ENCODE measurements around the gene HTR3E.
"Not testable (repeated sequence)": the region's sequence is repeated elsewhere in the genome, so short reads cannot be mapped to it uniquely, and the experiment has no call there.

The HTR3E gene

GRCh38 chr3:184116017-184116416 is 19.2 kb downstream of the HTR3E start:
- Histone ChIP-seq H2AFZ (ENCODE audit: low read length) (no peak overlapping the region), H3K9ac (ENCODE audit: low read depth, low read length, poor library complexity, severe bottlenecking) (no peak overlapping the region), H3F3A (ENCODE audit: low read depth) (no peaks in the 10 kb centered on the region), H3K9me3 (ENCODE audit: insufficient read depth, low read depth, low read length) (no peaks in the 10 kb centered on the region), H3K27me3 (ENCODE audit: insufficient read depth, low read length, poor library complexity, severe bottlenecking) (no peaks in the 10 kb centered on the region), H3K4me1 (ENCODE audit: insufficient read depth, low read length, poor library complexity, severe bottlenecking) (no peaks in the 10 kb centered on the region), H4K20me1 (ENCODE audit: insufficient read depth, low read length, poor library complexity, severe bottlenecking) (no peaks in the 10 kb centered on the region), H3K4me3 (ENCODE audit: low read length, poor library complexity, severe bottlenecking) (no peak overlapping the region), H3K36me3 (ENCODE audit: insufficient read depth, low read length) (no peaks in the 10 kb centered on the region), H3K9me2 (replicated peaks; ENCODE audit: low read depth, low read length) (no peaks in the 10 kb centered on the region), H3K4me2 (ENCODE audit: low read depth, low read length, poor library complexity, severe bottlenecking) (no peak overlapping the region), H3K79me2 (ENCODE audit: insufficient read depth, low read length) (no peaks in the 10 kb centered on the region)
- no peak for TF ChIP-seq EZH2phosphoT487 (IDR thresholded peaks at IDR 0.05; ENCODE audit: borderline replicate concordance)
- TF ChIP-seq, protein P1, sequence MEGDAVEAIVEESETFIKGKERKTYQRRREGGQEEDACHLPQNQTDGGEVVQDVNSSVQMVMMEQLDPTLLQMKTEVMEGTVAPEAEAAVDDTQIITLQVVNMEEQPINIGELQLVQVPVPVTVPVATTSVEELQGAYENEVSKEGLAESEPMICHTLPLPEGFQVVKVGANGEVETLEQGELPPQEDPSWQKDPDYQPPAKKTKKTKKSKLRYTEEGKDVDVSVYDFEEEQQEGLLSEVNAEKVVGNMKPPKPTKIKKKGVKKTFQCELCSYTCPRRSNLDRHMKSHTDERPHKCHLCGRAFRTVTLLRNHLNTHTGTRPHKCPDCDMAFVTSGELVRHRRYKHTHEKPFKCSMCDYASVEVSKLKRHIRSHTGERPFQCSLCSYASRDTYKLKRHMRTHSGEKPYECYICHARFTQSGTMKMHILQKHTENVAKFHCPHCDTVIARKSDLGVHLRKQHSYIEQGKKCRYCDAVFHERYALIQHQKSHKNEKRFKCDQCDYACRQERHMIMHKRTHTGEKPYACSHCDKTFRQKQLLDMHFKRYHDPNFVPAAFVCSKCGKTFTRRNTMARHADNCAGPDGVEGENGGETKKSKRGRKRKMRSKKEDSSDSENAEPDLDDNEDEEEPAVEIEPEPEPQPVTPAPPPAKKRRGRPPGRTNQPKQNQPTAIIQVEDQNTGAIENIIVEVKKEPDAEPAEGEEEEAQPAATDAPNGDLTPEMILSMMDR (conservative IDR thresholded peaks at IDR 0.05; ENCODE audit: low read length): no peak

DNA sequence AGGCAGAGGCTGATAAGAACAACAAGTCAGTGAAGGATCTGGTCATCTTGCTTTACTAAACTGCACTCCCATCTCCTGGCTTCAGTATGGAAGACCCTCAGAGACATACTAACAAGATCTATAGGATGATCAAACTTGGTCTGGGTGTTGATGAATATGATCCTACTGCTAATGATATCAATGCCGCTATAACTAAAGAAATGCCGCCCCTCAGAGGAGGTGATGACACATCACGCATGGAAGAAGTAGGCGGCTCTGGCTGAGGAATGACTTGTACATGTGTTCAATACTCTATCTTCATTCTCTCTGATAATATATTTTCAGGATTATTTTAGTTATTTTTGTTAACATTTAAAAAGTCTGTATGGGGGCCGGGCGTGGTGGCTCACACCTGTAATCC is 20.8 kb downstream of the HTR3E start:
- Histone ChIP-seq H3K9me3 (ENCODE audit: insufficient read depth, low read depth, low read length) (no peaks in the 10 kb centered on the region), H3K36me3 (ENCODE audit: insufficient read depth, low read length) (no peaks in the 10 kb centered on the region), H3K27me3 (ENCODE audit: insufficient read depth, low read length, poor library complexity, severe bottlenecking) (no peaks in the 10 kb centered on the region), H3K79me2 (ENCODE audit: insufficient read depth, low read length) (no peaks in the 10 kb centered on the region), H3K4me3 (ENCODE audit: low read length, poor library complexity, severe bottlenecking) (no peak overlapping the region), H3K9ac (ENCODE audit: low read depth, low read length, poor library complexity, severe bottlenecking) (no peak overlapping the region), H3K4me1 (ENCODE audit: insufficient read depth, low read length, poor library complexity, severe bottlenecking) (no peaks in the 10 kb centered on the region), H3F3A (ENCODE audit: low read depth) (no peaks in the 10 kb centered on the region), H3K9me2 (replicated peaks; ENCODE audit: low read depth, low read length) (no peaks in the 10 kb centered on the region), H2AFZ (ENCODE audit: low read length) (no peak overlapping the region), H4K20me1 (ENCODE audit: insufficient read depth, low read length, poor library complexity, severe bottlenecking) (no peaks in the 10 kb centered on the region), H3K4me2 (ENCODE audit: low read depth, low read length, poor library complexity, severe bottlenecking) (no peak overlapping the region)
- TF ChIP-seq, protein P1 (conservative IDR thresholded peaks at IDR 0.05; ENCODE audit: low read length): no peak
- TF ChIP-seq EZH2phosphoT487 (IDR thresholded peaks at IDR 0.05; ENCODE audit: borderline replicate concordance): no peak

DNA sequence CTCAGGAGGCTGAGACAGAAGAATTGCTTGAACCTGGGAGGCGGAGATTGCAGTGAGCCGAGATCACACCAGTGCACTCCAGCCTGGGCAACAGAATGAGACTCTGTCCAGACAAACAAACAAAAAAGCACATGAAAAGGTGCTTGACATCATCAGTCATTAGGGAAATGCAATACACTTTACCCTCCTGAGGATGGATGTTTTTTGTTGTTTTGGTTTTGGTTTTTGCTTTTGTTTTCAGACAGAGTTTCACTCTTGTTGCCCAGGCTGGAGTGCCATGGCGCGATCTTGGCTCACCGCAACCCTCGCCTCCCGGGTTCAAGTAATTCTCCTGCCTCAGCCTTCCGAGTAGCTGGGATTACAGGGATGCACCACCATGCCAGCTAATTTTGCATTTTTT is 24.2 kb downstream of the HTR3E start:
- H3K27me3 ChIP-seq (ENCODE audit: insufficient read depth, low read length, poor library complexity, severe bottlenecking); H3K4me1 ChIP-seq (ENCODE audit: insufficient read depth, low read length, poor library complexity, severe bottlenecking); H3K36me3 ChIP-seq (ENCODE audit: insufficient read depth, low read length); H3K9ac ChIP-seq (ENCODE audit: low read depth, low read length, poor library complexity, severe bottlenecking); H3K4me3 ChIP-seq (ENCODE audit: low read length, poor library complexity, severe bottlenecking); H3K79me2 ChIP-seq (ENCODE audit: insufficient read depth, low read length); H3K4me2 ChIP-seq (ENCODE audit: low read depth, low read length, poor library complexity, severe bottlenecking); H2AFZ ChIP-seq (ENCODE audit: low read length); H4K20me1 ChIP-seq (ENCODE audit: insufficient read depth, low read length, poor library complexity, severe bottlenecking); H3F3A ChIP-seq (ENCODE audit: low read depth); H3K9me2 ChIP-seq (replicated peaks; ENCODE audit: low read depth, low read length); H3K9me3 ChIP-seq (ENCODE audit: insufficient read depth, low read depth, low read length): not testable (repeated sequence)

DNA sequence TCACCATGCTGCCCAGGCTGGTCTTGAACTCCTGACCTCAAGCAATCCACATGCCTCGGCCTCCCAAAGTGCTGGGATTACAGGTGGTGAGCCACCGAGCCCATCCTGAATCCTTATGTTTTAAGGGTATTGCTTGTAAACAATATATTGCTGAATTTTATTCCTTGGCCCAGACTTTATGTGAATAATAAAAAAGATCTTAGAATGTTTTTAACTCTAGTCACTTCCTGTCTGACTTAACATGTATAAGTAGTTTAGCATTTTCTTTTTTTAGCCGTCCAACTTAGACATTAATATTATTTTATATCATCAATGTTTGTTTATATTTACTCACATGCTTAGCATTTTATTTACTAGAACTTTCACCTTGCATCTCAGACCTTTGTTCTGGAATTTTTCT is 29.1 kb downstream of the HTR3E start:
- Histone ChIP-seq H4K20me1 (ENCODE audit: insufficient read depth, low read length, poor library complexity, severe bottlenecking) (no peaks in the 10 kb centered on the region), H3K4me2 (ENCODE audit: low read depth, low read length, poor library complexity, severe bottlenecking) (no peak overlapping the region), H3K9me3 (ENCODE audit: insufficient read depth, low read depth, low read length) (no peaks in the 10 kb centered on the region), H3K79me2 (ENCODE audit: insufficient read depth, low read length) (no peaks in the 10 kb centered on the region), H3K36me3 (ENCODE audit: insufficient read depth, low read length) (no peaks in the 10 kb centered on the region), H3K4me3 (ENCODE audit: low read length, poor library complexity, severe bottlenecking) (no peak overlapping the region), H3K4me1 (ENCODE audit: insufficient read depth, low read length, poor library complexity, severe bottlenecking) (no peaks in the 10 kb centered on the region), H3K9me2 (replicated peaks; ENCODE audit: low read depth, low read length) (no peaks in the 10 kb centered on the region), H2AFZ (ENCODE audit: low read length) (no peak overlapping the region), H3K27me3 (ENCODE audit: insufficient read depth, low read length, poor library complexity, severe bottlenecking) (no peaks in the 10 kb centered on the region), H3K9ac (ENCODE audit: low read depth, low read length, poor library complexity, severe bottlenecking) (no peak overlapping the region), H3F3A (ENCODE audit: low read depth) (no peaks in the 10 kb centered on the region)
- TF ChIP-seq, protein P1 (conservative IDR thresholded peaks at IDR 0.05; ENCODE audit: low read length): no peak
- TF ChIP-seq EZH2phosphoT487 (IDR thresholded peaks at IDR 0.05; ENCODE audit: borderline replicate concordance): no peak

Data from Loucy (cell line).